GM12878 (cell line): ENCODE data around the gene PDCD1LG2. TPM values are rescaled to one million over a fixed set of nuclear protein-coding genes. Genes with fewer than 3 reads are reported as not detected.
A peak's percentile ranks its signal among the peaks of the same experiment; 100 is the strongest.

Experiments
- ASH2L ChIP-seq: fragments of 300-600, 200-600 bp; sonication (generic); IDR thresholded peaks from 2 replicates; pipeline ENCODE4 v1.6.1; 2017; ENCODE audit warnings: low read depth, mild to moderate bottlenecking, borderline replicate concordance
- BMI1 ChIP-seq: fragments of 450-650 bp; IDR thresholded peaks from 2 replicates; pipeline ENCODE4 v1.6.1; 2016; ENCODE audit warnings: mild to moderate bottlenecking, moderate library complexity, borderline replicate concordance
- CEBPB ChIP-seq, 2 experiments: fragments of 150-350 bp in 1 of 2; IDR thresholded peaks; 2 replicates each; pipeline ENCODE4 v1.6.1; 2012 to 2014; ENCODE audit warnings: low read depth in 2 of 2, low read length in 2 of 2, borderline replicate concordance in 1 of 2, inconsistent platforms in 1 of 2
- EZH2 ChIP-seq: IDR thresholded peaks from 2 replicates; pipeline ENCODE4 v1.6.1; 2012; ENCODE audit warnings: low read depth, mild to moderate bottlenecking, control low read depth, inconsistent platforms, low read length, borderline replicate concordance; ENCODE audit not compliant: control insufficient read depth
- JUNB ChIP-seq: IDR thresholded peaks from 2 replicates; pipeline ENCODE4 v1.6.1; 2016; ENCODE audit warnings: antibody characterized with exemption, mild to moderate bottlenecking
- NFXL1 ChIP-seq: fragments of 450-650 bp; IDR thresholded peaks from 2 replicates; pipeline ENCODE4 v1.6.1; 2017; ENCODE audit warnings: antibody characterized with exemption, mild to moderate bottlenecking, borderline replicate concordance
- NRF1 ChIP-seq: conservative IDR thresholded peaks from 2 replicates; pipeline ENCODE4 v1.6.1; 2011; ENCODE audit warnings: mild to moderate bottlenecking, low read depth, low read length, improper control_type of control experiment
- RCOR1 ChIP-seq: conservative IDR thresholded peaks from 2 replicates; pipeline ENCODE4 v1.6.1; 2012; ENCODE audit warnings: low read depth, low read length, improper control_type of control experiment
- polyA plus RNA-seq, 11 experiments: library from polyadenylated mRNA; depleted of rRNA in 4 of 11; unstranded in 6 of 11; stranded (reverse) in 5 of 11; fragments of >200 nt; fragmentation: Nextera tagmentation in 4 of 11; fragmentation: Illumina TruSeq in 1 of 11; extraction: Ambion mirVana in 4 of 11; extraction: Trizol in 1 of 11; gene quantifications; 1 replicate in 1 of 11; 2 replicates in 10 of 11; pipeline versions ENCODE4 v1.2.1 to v1.2.3, GENCODE V29; 2011 to 2016; ENCODE audit warnings: inconsistent platforms in 2 of 11, missing spikeins in 2 of 11, low read depth in 1 of 11
- total RNA-seq, 4 experiments: library from RNA; depleted of rRNA in 3 of 4; stranded (reverse); fragments of >200 nt in 3 of 4; fragmentation: Illumina TruSeq in 1 of 4; extraction: Trizol in 1 of 4; gene quantifications; 2 replicates each; pipeline versions ENCODE4 v1.2.1 to v1.2.3, GENCODE V29; 2013 to 2021
- TF ChIP-seq, protein P1 (sequence below): fragments of 450-650 bp; IDR thresholded peaks from 2 replicates; pipeline ENCODE4 v1.6.1; 2018; ENCODE audit warnings: borderline replicate concordance, mild to moderate bottlenecking; ENCODE audit not compliant: partially characterized antibody
- TF ChIP-seq, protein P2 (sequence below): fragments of 450-650 bp; IDR thresholded peaks from 2 replicates; pipeline ENCODE4 v1.6.1; 2014; ENCODE audit warnings: mild to moderate bottlenecking
- TF ChIP-seq, protein P3 (sequence below): IDR thresholded peaks from 2 replicates; pipeline ENCODE4 v1.6.1; 2012; ENCODE audit warnings: low read depth, low read length, improper control_type of control experiment
- TF ChIP-seq, protein P4 (sequence below): fragments of 450-650 bp; formaldehyde crosslinking; IDR thresholded peaks from 2 replicates; pipeline ENCODE4 v1.4.0; 2022; ENCODE audit warnings: mild to moderate bottlenecking, moderate library complexity
- TF ChIP-seq, protein P5 (sequence below): IDR thresholded peaks from 2 replicates; pipeline ENCODE4 v1.6.1; 2012; ENCODE audit warnings: mild to moderate bottlenecking, low read depth, low read length
- TF ChIP-seq, protein P6 (sequence below): fragments of 450-650 bp; IDR thresholded peaks from 2 replicates; pipeline ENCODE4 v1.6.1; 2017; ENCODE audit warnings: antibody characterized with exemption, mild to moderate bottlenecking, moderate library complexity

PDCD1LG2 gene
- total and polyA plus RNA-seq, 10 of the 15 experiments (the other 5 are each of a cell fraction or from before 2014, with no cell fraction given): 1.5 to 37.3 (median 3.0) TPM

DNA sequence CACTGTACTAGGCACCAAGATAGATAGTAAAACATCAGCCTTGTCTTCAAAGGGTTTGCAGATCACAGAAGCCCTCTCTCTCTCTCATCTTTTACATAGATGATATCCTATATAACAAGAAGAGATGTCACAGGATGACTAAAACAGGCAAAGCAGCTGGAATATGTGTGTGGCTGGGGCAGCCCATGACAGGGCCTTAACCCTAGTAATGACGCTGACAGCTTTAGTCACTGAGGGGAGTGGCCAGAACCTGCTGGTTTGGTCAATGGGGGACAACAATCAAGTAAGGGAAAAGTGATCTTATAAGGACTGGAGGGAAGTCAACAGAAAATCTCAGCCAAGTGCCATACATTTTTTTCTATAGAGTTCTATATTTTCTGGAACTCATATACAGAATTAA is 76.7 kb downstream of the PDCD1LG2 start (continued):
- TF ChIP-seq, protein P1, sequence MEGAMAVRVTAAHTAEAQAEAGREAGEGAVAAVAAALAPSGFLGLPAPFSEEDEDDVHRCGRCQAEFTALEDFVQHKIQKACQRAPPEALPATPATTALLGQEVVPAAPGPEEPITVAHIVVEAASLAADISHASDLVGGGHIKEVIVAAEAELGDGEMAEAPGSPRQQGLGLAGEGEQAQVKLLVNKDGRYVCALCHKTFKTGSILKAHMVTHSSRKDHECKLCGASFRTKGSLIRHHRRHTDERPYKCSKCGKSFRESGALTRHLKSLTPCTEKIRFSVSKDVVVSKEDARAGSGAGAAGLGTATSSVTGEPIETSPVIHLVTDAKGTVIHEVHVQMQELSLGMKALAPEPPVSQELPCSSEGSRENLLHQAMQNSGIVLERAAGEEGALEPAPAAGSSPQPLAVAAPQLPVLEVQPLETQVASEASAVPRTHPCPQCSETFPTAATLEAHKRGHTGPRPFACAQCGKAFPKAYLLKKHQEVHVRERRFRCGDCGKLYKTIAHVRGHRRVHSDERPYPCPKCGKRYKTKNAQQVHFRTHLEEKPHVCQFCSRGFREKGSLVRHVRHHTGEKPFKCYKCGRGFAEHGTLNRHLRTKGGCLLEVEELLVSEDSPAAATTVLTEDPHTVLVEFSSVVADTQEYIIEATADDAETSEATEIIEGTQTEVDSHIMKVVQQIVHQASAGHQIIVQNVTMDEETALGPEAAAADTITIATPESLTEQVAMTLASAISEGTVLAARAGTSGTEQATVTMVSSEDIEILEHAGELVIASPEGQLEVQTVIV: no peak
- TF ChIP-seq, protein P2, sequence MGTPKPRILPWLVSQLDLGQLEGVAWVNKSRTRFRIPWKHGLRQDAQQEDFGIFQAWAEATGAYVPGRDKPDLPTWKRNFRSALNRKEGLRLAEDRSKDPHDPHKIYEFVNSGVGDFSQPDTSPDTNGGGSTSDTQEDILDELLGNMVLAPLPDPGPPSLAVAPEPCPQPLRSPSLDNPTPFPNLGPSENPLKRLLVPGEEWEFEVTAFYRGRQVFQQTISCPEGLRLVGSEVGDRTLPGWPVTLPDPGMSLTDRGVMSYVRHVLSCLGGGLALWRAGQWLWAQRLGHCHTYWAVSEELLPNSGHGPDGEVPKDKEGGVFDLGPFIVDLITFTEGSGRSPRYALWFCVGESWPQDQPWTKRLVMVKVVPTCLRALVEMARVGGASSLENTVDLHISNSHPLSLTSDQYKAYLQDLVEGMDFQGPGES: no peak
- TF ChIP-seq RCOR1 (no peak), CEBPB (IDR thresholded peaks at IDR 0.05; ENCODE audit: borderline replicate concordance in 1 of 2, low read depth in 2 of 2, low read length in 2 of 2) (no peak), EZH2 (no peak), NFXL1 (no peak), JUNB (peak; percentile 35; the same call in 1 of the 2 replicates), BMI1 (no peak), ASH2L (no peak), NRF1 (no peak)
- TF ChIP-seq, protein P3, sequence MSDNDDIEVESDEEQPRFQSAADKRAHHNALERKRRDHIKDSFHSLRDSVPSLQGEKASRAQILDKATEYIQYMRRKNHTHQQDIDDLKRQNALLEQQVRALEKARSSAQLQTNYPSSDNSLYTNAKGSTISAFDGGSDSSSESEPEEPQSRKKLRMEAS: no peak
- TF ChIP-seq, protein P4, sequence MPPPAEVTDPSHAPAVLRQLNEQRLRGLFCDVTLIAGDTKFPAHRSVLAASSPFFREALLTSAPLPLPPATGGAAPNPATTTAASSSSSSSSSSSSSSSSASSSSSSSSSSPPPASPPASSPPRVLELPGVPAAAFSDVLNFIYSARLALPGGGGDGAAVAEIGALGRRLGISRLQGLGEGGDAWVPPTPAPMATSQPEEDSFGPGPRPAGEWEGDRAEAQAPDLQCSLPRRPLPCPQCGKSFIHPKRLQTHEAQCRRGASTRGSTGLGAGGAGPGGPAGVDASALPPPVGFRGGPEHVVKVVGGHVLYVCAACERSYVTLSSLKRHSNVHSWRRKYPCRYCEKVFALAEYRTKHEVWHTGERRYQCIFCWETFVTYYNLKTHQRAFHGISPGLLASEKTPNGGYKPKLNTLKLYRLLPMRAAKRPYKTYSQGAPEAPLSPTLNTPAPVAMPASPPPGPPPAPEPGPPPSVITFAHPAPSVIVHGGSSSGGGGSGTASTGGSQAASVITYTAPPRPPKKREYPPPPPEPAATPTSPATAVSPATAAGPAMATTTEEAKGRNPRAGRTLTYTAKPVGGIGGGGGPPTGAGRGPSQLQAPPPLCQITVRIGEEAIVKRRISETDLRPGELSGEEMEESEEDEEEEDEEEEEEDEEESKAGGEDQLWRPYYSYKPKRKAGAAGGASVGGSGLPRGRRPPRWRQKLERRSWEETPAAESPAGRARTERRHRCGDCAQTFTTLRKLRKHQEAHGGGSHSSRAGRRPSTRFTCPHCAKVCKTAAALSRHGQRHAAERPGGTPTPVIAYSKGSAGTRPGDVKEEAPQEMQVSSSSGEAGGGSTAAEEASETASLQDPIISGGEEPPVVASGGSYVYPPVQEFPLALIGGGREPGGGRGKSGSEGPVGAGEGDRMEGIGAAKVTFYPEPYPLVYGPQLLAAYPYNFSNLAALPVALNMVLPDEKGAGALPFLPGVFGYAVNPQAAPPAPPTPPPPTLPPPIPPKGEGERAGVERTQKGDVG: no peak
- TF ChIP-seq, protein P5, sequence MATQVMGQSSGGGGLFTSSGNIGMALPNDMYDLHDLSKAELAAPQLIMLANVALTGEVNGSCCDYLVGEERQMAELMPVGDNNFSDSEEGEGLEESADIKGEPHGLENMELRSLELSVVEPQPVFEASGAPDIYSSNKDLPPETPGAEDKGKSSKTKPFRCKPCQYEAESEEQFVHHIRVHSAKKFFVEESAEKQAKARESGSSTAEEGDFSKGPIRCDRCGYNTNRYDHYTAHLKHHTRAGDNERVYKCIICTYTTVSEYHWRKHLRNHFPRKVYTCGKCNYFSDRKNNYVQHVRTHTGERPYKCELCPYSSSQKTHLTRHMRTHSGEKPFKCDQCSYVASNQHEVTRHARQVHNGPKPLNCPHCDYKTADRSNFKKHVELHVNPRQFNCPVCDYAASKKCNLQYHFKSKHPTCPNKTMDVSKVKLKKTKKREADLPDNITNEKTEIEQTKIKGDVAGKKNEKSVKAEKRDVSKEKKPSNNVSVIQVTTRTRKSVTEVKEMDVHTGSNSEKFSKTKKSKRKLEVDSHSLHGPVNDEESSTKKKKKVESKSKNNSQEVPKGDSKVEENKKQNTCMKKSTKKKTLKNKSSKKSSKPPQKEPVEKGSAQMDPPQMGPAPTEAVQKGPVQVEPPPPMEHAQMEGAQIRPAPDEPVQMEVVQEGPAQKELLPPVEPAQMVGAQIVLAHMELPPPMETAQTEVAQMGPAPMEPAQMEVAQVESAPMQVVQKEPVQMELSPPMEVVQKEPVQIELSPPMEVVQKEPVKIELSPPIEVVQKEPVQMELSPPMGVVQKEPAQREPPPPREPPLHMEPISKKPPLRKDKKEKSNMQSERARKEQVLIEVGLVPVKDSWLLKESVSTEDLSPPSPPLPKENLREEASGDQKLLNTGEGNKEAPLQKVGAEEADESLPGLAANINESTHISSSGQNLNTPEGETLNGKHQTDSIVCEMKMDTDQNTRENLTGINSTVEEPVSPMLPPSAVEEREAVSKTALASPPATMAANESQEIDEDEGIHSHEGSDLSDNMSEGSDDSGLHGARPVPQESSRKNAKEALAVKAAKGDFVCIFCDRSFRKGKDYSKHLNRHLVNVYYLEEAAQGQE: no peak
- TF ChIP-seq, protein P6, sequence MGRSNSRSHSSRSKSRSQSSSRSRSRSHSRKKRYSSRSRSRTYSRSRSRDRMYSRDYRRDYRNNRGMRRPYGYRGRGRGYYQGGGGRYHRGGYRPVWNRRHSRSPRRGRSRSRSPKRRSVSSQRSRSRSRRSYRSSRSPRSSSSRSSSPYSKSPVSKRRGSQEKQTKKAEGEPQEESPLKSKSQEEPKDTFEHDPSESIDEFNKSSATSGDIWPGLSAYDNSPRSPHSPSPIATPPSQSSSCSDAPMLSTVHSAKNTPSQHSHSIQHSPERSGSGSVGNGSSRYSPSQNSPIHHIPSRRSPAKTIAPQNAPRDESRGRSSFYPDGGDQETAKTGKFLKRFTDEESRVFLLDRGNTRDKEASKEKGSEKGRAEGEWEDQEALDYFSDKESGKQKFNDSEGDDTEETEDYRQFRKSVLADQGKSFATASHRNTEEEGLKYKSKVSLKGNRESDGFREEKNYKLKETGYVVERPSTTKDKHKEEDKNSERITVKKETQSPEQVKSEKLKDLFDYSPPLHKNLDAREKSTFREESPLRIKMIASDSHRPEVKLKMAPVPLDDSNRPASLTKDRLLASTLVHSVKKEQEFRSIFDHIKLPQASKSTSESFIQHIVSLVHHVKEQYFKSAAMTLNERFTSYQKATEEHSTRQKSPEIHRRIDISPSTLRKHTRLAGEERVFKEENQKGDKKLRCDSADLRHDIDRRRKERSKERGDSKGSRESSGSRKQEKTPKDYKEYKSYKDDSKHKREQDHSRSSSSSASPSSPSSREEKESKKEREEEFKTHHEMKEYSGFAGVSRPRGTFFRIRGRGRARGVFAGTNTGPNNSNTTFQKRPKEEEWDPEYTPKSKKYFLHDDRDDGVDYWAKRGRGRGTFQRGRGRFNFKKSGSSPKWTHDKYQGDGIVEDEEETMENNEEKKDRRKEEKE: no peak
